A549 (cell line): ENCODE results near the gene NDEL1.

Experiments used
- MAFK ChIP-seq: fragments of 450-650 bp; IDR thresholded peaks from 2 replicates; pipeline ENCODE4 v1.6.1; 2014; ENCODE audit not compliant: partially characterized antibody
- PHF8 ChIP-seq: fragments of 200-600 bp; sonication (generic); IDR thresholded peaks from 2 replicates; pipeline ENCODE4 v1.6.1; 2016; ENCODE audit warnings: low read depth, mild to moderate bottlenecking, antibody characterized with exemption, moderate library complexity, borderline replicate concordance
- TF ChIP-seq, protein P1 (sequence below): fragments of >200 bp; sonication (Bioruptor Twin); formaldehyde crosslinking; IDR thresholded peaks from 3 replicates; pipeline ENCODE4 v1.5.1; 2016
- TF ChIP-seq, protein P2 (sequence below): IDR thresholded peaks from 2 replicates; pipeline ENCODE4 v1.6.1; 2012

DNA sequence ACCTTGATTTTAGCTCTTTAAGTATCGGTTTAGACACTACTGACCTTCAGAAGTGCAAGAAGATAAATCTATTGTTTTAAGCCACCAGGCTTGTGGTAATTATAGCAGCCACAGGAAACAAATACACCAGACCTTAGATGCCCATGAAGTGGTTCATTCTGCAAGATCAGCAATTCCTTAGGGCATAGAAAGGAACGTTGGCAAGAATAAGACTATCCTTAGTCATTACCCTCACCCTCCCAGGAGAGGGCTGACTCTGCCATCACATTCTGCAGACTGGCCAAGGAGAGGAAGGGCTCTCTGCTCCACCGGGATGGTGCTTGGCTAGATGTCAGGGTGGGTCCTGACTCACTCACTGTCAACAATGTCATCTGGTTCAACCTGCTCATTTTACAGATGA is 14.1 kb upstream of the NDEL1 start:
- TF ChIP-seq, protein P1, sequence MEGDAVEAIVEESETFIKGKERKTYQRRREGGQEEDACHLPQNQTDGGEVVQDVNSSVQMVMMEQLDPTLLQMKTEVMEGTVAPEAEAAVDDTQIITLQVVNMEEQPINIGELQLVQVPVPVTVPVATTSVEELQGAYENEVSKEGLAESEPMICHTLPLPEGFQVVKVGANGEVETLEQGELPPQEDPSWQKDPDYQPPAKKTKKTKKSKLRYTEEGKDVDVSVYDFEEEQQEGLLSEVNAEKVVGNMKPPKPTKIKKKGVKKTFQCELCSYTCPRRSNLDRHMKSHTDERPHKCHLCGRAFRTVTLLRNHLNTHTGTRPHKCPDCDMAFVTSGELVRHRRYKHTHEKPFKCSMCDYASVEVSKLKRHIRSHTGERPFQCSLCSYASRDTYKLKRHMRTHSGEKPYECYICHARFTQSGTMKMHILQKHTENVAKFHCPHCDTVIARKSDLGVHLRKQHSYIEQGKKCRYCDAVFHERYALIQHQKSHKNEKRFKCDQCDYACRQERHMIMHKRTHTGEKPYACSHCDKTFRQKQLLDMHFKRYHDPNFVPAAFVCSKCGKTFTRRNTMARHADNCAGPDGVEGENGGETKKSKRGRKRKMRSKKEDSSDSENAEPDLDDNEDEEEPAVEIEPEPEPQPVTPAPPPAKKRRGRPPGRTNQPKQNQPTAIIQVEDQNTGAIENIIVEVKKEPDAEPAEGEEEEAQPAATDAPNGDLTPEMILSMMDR = no peak
- TF ChIP-seq, protein P2, sequence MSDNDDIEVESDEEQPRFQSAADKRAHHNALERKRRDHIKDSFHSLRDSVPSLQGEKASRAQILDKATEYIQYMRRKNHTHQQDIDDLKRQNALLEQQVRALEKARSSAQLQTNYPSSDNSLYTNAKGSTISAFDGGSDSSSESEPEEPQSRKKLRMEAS = no peak
- TF ChIP-seq PHF8 (no peak), MAFK (peak; percentile 99)
